ENCODE measurements around the gene SHOC2.

GRCh38 chr10:110923856-110924493 lies 4.6 kb downstream of the SHOC2 start:
- TF ChIP-seq SMC3 (IDR thresholded peaks at IDR 0.05; ENCODE audit: low read depth, low read length) (no peak), CTCF (IDR thresholded peaks at IDR 0.05) (no peak), POLR2AphosphoS5 (IDR thresholded peaks at IDR 0.05; ENCODE audit: low read depth, low read length) (no peak), RAD21 (IDR thresholded peaks at IDR 0.05; ENCODE audit: low read length) (no peak), USF1 (IDR thresholded peaks at IDR 0.05; ENCODE audit: borderline replicate concordance, low read depth) (no peak), YY1 (IDR thresholded peaks at IDR 0.05; ENCODE audit: low read depth) (no peak), USF2 (IDR thresholded peaks at IDR 0.05; ENCODE audit: borderline replicate concordance, low read depth, low read length) (no peak)

Data from SK-N-SH (cell line).